GM06990 (cell line): ENCODE data around the gene TYK2.

ENCODE experiments used
- DNase-seq: peaks from one replicate; pipeline ENCODE4 v3.0.0-alpha.2; 2011; ENCODE audit not compliant: insufficient read length; ENCODE audit errors: extremely low read depth
- H3K27me3 ChIP-seq: replicated peaks from 2 replicates; pipeline ENCODE4 v1.6.0; 2011; ENCODE audit warnings: low read length; ENCODE audit not compliant: control insufficient read depth, insufficient read depth
- H3K36me3 ChIP-seq: 2 replicates; pipeline ENCODE4 v1.5.1; 2011; ENCODE audit warnings: low read length; ENCODE audit not compliant: control insufficient read depth, insufficient read depth
- H3K4me3 ChIP-seq: replicated peaks from 2 replicates; pipeline ENCODE4 v1.5.1; 2011; ENCODE audit warnings: low read depth, mild to moderate bottlenecking, control low read depth, low read length
- TF ChIP-seq, protein P1 (sequence below): IDR thresholded peaks from 2 replicates; pipeline ENCODE4 v1.5.1; 2011; ENCODE audit warnings: low read length, control low read depth, mild to moderate bottlenecking, inconsistent platforms; ENCODE audit not compliant: insufficient read depth, poor library complexity, severe bottlenecking

Gene TYK2

GRCh38 chr19:10315335-10316214 lies 64.8 kb downstream of the TYK2 start, which contains the start of gene FDX2:
Gene FDX2, minus strand, starts transcription at chr19:10316015. Its CDS starts 19 bp downstream, at chr19:10315996.
- TF ChIP-seq, protein P1, sequence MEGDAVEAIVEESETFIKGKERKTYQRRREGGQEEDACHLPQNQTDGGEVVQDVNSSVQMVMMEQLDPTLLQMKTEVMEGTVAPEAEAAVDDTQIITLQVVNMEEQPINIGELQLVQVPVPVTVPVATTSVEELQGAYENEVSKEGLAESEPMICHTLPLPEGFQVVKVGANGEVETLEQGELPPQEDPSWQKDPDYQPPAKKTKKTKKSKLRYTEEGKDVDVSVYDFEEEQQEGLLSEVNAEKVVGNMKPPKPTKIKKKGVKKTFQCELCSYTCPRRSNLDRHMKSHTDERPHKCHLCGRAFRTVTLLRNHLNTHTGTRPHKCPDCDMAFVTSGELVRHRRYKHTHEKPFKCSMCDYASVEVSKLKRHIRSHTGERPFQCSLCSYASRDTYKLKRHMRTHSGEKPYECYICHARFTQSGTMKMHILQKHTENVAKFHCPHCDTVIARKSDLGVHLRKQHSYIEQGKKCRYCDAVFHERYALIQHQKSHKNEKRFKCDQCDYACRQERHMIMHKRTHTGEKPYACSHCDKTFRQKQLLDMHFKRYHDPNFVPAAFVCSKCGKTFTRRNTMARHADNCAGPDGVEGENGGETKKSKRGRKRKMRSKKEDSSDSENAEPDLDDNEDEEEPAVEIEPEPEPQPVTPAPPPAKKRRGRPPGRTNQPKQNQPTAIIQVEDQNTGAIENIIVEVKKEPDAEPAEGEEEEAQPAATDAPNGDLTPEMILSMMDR = no peak
- peaks cover 16% of the 10 kb centered on the region for H3K36me3 ChIP-seq
- peak; percentile 86 for DNase-seq

DNA sequence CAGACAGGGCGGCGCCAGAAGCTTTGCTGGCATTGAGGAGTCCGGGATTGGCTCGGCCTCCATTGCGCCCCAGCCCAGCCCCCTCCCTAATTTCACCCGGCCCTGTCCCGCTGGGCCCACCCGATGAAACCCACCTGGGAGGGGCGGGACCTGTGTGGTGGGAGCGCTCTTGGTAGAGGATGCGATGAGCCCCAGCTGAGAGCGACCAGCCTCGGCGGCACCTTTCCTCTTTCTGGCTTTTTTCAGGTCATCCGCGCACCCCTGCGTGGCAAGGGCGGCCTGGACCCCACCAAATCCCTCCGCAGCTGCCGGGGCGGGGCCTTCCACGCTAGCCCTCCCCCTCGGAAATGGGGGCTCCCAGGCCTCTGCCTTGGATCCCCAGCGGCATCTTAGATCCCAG lies 70.9 kb downstream of the TYK2 start, which contains the start of gene ZGLP1:
TSS of gene ZGLP1 (minus strand) at position 393 of the 400 bp plus-strand sequence.
- TF ChIP-seq, protein P1 = no peak
- no peak for DNase-seq
- Histone ChIP-seq H3K4me3 (no peak within 1 kb of the TSS), H3K36me3 (no peaks in the 10 kb centered on the region; the same call in none of the 2 replicates), H3K27me3 (no peaks in the 10 kb centered on the region)

More at GRCh38 chr19:10315335-10316214, 64.8 kb downstream of the TYK2 start, which contains the start of gene FDX2:
- H3K27me3 ChIP-seq = no peaks in the 10 kb centered on the region
- H3K4me3 ChIP-seq = peak within 1 kb of the TSS; percentile 76

DNA sequence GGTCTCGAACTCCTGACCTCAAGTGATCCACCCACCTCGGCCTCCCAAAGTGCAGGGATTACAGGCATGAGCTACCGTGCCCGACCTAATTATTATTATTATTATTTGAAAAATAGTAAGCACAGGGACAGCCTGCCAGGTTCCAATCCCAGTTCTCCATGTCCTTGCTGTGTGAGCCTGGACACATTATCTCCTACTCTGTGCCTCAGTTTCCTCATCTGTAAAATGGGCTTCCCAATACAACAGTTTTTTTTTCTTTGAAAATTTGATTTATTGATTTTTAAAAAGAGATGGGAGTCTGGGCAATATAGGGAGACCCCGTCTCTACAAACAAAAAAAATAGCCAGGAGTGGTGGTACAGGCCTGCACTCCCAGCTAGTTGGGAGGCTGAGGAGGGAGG lies 74.0 kb downstream of the TYK2 start:
- Histone ChIP-seq H3K36me3 (no peaks in the 10 kb centered on the region; the same call in none of the 2 replicates), H3K4me3 (no peak overlapping the region), H3K27me3 (no peaks in the 10 kb centered on the region)
- TF ChIP-seq, protein P1 = no peak
- DNase-seq = no peak

DNA sequence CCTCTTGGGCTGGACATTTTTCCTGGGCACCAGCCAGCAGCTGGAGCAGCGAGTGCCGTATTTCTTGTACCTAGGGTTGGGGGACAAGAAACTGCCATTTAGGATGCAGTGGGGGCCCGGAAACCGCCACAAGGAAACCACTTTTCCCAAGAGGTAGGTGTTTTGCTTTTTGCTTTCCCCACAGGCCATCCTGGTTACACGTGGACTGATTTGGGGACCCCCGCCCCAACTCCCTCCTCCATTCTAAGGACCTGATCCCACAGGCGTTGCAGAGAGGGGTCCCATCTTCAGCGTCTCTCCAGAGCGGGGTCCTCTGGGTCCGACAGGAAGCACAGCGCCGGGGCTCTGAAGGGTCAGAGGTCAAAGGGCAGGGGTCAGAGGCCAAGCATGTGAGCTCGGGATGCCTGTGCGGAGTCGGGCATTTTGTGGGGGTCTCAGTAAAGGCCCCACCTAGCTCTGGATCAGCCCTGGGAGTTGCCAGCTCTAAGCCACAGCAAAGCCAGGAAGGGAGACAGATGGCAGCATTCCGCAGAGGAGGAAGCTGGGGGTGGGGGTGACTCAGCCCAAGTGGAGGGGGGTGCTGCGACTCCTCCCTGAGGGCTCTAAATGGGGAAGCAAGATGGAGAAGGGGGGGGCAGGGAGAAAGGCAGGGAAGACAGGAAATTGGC lies 75.1 kb downstream of the TYK2 start:
- DNase-seq = no peak

More for the DNA sequence above, 75.1 kb downstream of the TYK2 start:
- H3K27me3 ChIP-seq = no peaks in the 10 kb centered on the region
- H3K4me3 ChIP-seq = no peak overlapping the region
- H3K36me3 ChIP-seq = no peaks in the 10 kb centered on the region; the same call in none of the 2 replicates
- TF ChIP-seq, protein P1 = no peak
